Measurements from ENCODE around the gene GPRC5D.
A peak's percentile ranks its signal among the peaks of the same experiment; 100 is the strongest.

DNA sequence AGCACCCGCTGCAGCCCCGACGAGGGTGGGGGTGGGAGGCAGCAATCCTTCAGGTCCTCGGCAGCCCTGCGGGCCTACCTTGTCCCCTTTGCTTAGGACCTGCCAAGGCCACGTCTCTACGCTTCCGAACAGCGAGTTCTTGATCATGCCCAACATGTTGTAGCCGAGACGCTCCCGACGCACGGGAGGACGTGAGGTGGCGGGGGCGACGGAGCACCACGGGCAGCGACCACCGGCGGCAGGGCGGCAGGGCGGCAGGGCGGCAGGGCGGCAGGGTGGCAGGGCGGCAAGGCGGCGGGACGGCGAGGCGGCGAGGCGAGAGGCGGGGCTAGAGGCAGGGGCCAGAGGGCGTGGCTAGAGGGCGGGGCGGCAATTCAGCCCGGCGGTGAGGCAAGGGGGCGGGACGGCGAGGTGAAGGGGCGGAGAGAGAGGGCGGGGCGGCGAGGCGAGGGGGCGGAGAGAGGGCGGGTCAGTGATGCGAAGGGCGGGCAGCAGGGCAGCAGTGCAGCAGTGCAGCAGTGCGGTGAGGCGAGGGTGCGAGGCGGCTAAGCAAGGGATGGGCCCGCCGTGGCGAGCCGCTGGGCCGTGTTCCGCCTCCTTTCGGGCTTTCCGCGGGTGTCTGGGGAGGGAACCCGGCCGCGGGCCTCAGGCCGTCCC lies 48.1 kb upstream of the GPRC5D start, which contains the start of gene HEBP1:
- TF ChIP-seq CTCF (IDR thresholded peaks at IDR 0.05; ENCODE audit: poor library complexity, severe bottlenecking) (peak; percentile 22), REST (IDR thresholded peaks at IDR 0.05; ENCODE audit: borderline replicate concordance) (no peak), TAF1 (IDR thresholded peaks at IDR 0.05; ENCODE audit: low read depth) (no peak), EP300 (conservative IDR thresholded peaks at IDR 0.05; ENCODE audit: poor library complexity, severe bottlenecking) (no peak), EZH2 (IDR thresholded peaks at IDR 0.05; ENCODE audit: borderline replicate concordance, insufficient read depth, low read length, poor library complexity, severe bottlenecking) (no peak)

Data from neural cell (in vitro differentiated cells).